ENCODE data around the gene SLAMF1. TPM values are rescaled to one million over a fixed set of nuclear protein-coding genes. Genes with fewer than 3 reads are reported as not detected.
"Not testable (repeated sequence)": the region's sequence is repeated elsewhere in the genome, so short reads cannot be mapped to it uniquely, and the experiment has no call there.

SLAMF1 gene
- total RNA-seq, 4 donors from 2014 or later: 0.33 to 2.5 (median 0.76) TPM

GRCh38 chr1:160652924-160653619 lies 6.2 kb upstream of the SLAMF1 start:
- Histone ChIP-seq H3K4me3 (replicated peaks in 1 of 3) (no peak overlapping the region), H3K27me3 (no peaks in the 10 kb centered on the region), H3K9me3 (no peaks in the 10 kb centered on the region), H3K4me1 (no peaks in the 10 kb centered on the region), H3K27ac (no peak overlapping the region), H3K36me3 (no peaks in the 10 kb centered on the region)
- no peak for TF ChIP-seq POLR2A (IDR thresholded peaks at IDR 0.05)
- TF ChIP-seq, protein P1, sequence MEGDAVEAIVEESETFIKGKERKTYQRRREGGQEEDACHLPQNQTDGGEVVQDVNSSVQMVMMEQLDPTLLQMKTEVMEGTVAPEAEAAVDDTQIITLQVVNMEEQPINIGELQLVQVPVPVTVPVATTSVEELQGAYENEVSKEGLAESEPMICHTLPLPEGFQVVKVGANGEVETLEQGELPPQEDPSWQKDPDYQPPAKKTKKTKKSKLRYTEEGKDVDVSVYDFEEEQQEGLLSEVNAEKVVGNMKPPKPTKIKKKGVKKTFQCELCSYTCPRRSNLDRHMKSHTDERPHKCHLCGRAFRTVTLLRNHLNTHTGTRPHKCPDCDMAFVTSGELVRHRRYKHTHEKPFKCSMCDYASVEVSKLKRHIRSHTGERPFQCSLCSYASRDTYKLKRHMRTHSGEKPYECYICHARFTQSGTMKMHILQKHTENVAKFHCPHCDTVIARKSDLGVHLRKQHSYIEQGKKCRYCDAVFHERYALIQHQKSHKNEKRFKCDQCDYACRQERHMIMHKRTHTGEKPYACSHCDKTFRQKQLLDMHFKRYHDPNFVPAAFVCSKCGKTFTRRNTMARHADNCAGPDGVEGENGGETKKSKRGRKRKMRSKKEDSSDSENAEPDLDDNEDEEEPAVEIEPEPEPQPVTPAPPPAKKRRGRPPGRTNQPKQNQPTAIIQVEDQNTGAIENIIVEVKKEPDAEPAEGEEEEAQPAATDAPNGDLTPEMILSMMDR (IDR thresholded peaks at IDR 0.05): no peak
- intact Hi-C loops (cut with DNase I): no loop called here
- no peak for DNase-seq
- 80 to 92% methylated on average over 9 of the region's 9 CpGs for WGBS, 2 donors

DNA sequence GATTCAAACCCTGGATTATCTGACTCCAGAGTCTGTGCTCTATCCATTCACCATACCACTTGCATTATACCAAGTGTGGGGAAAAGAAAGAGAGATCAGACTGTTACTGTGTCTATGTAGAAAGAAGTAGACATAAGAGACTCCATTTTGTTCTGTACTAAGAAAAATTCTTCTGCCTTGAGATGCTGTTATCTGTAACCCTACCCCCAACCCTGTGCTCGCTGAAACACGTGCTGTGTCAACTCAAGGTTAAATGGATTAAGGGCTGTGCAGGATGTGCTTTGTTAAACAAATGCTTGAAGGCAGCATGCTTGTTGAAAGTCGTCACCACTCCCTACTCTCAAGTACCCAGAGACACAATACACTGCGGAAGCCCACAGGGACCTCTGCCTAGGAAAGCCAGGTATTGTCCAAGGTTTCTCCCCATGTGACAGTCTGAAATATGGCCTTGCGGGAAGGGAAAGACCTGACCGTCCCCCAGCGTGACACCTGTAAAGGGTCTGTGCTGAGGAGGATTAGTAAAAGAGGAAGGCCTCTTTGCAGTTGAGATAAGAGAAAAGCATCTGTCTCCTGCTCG lies 5.3 kb upstream of the SLAMF1 start:
- H3K4me1 ChIP-seq; H3K27me3 ChIP-seq; H3K27ac ChIP-seq; H3K9me3 ChIP-seq; DNase-seq; H3K4me3 ChIP-seq (replicated peaks in 1 of 3); H3K36me3 ChIP-seq; intact Hi-C loops (cut with DNase I): not testable (repeated sequence)
- 34 to 38% methylated on average over 8 of the region's 8 CpGs for WGBS, 2 donors

DNA sequence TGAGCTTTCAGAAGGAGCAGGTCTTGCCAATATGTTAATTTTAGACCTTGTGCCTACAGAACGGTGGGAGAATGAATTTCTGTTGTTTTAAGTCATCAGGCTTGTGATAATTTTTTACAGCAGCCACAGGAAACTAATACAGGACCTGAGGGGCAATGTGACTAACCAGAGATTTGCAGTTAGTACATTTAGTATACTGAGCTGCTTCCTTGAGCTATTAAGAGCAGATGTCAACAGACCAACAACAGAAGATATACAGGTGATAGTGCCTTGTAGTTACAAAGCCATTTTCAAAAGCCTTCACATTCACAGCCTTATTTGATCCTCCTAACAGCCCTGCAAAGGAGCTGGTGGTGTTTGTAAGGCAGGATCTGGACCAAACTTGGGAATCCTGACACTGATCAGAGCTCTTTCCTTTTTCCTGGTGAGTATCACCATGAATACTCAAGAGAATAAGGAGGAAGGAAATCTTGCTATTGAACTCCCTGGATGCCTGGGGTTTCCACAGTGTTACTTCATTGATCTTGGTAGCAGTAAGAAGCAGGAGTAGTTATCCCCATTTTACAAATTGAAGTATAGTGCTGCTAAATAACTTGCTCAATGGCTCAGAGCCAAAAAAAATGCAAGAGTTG lies 4.7 kb upstream of the SLAMF1 start:
- WGBS, 2 donors: 14 to 33% methylated on average over 1 of the region's 1 CpG
- intact Hi-C loops (cut with DNase I): no loop called here
- H3K4me1 ChIP-seq: no peaks in the 10 kb centered on the region
- H3K27me3 ChIP-seq: no peaks in the 10 kb centered on the region
- H3K27ac ChIP-seq: no peak overlapping the region
- no peaks in the 10 kb centered on the region for H3K9me3 ChIP-seq
- no peaks in the 10 kb centered on the region for H3K36me3 ChIP-seq
- TF ChIP-seq, protein P1 (IDR thresholded peaks at IDR 0.05): no peak
- TF ChIP-seq POLR2A (IDR thresholded peaks at IDR 0.05): no peak
- H3K4me3 ChIP-seq (replicated peaks in 1 of 3): no peak overlapping the region
- DNase-seq: no peak

DNA sequence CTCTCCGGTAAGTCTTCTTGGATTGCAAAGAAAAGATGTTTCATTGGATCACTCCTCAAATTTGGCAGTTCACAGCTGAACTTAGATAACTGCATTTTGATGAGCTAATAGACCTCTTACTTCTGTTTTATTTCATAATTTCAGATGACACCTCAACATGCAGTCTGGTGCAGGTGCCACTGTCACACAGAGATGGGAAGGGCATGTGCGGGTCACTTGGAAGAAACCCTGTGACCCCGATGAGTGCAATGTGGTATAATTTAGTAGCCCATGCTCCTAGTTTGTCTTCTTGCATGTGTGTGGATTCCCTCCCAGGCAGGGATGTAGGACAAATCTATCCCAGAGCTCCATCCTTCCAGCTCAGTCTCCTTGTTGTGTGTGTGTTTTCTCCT lies 481 bp upstream of the SLAMF1 start:
- no peaks in the 10 kb centered on the region for H3K9me3 ChIP-seq
- intact Hi-C loops (cut with DNase I): no loop called here
- no peaks in the 10 kb centered on the region for H3K36me3 ChIP-seq
- 78 to 82% methylated on average over 3 of the region's 3 CpGs for WGBS, 2 donors
- TF ChIP-seq, protein P1 (IDR thresholded peaks at IDR 0.05): no peak
- TF ChIP-seq POLR2A (IDR thresholded peaks at IDR 0.05): no peak
- no peak for DNase-seq
- H3K4me1 ChIP-seq: no peaks in the 10 kb centered on the region
- no peak overlapping the region for H3K4me3 ChIP-seq (replicated peaks in 1 of 3)
- no peak overlapping the region for H3K27ac ChIP-seq
- no peaks in the 10 kb centered on the region for H3K27me3 ChIP-seq

DNA sequence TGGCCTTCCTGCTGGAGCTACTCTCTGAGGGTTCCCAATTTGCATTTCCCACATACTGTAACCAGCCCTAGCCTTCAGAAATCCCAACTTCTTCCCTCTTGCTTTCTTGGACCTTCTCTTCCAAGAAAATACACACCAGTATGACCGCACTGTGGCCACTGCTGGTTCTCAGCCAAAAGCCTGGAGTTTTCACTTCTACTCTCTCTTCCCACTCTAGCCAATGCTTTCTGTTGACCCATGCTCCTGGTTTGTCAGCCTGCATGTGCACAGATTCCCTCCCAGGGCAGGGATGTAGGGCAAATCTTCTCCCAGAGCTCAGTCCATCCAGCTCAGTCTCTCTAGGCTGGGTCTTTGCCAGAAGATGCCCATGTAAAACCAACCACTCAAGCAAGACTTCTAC lies 664 bp downstream of the SLAMF1 start:
- no peaks in the 10 kb centered on the region for H3K27me3 ChIP-seq
- DNase-seq: no peak
- no peak overlapping the region for H3K4me3 ChIP-seq (replicated peaks in 1 of 3)
- no peaks in the 10 kb centered on the region for H3K9me3 ChIP-seq
- WGBS, 2 donors: 90 to 94% methylated on average over 1 of the region's 1 CpG
- TF ChIP-seq, protein P1 (IDR thresholded peaks at IDR 0.05): no peak
- no peak for TF ChIP-seq POLR2A (IDR thresholded peaks at IDR 0.05)
- intact Hi-C loops (cut with DNase I): no loop called here
- no peaks in the 10 kb centered on the region for H3K4me1 ChIP-seq
- H3K36me3 ChIP-seq: no peaks in the 10 kb centered on the region
- no peak overlapping the region for H3K27ac ChIP-seq

Data from thyroid gland (tissue), 4 donors.